Kidney glomerular epithelial cell (primary cell): ENCODE results near the gene NPHP4.

Experiments used
- DNase-seq: peaks from one replicate; lab custom pipeline; 2025; lab: John Stamatoyannopoulos, UW

NPHP4 gene

GRCh38 chr1:5970610-5971273 is 21.5 kb downstream of the NPHP4 start:
- DNase-seq, result no peak

DNA sequence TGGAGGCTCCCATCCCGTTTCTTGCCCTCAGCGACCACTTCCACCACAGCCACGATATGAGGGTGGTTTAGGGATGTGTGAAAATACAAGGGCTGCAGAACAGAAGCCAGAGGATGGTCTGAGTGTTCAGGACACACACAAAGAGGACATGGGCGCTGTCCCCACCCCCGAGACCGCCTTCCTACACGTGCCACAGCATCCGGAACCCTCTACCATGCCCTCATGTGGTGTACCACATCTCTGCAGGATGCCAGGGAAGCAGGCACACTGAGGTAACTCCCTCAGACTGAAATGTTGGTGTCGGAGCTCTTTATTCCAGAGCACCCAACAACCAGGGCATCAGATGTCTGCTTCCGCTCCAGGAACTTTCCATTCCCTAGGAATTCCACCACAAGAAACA is 23.1 kb downstream of the NPHP4 start:
- no peak for DNase-seq

DNA sequence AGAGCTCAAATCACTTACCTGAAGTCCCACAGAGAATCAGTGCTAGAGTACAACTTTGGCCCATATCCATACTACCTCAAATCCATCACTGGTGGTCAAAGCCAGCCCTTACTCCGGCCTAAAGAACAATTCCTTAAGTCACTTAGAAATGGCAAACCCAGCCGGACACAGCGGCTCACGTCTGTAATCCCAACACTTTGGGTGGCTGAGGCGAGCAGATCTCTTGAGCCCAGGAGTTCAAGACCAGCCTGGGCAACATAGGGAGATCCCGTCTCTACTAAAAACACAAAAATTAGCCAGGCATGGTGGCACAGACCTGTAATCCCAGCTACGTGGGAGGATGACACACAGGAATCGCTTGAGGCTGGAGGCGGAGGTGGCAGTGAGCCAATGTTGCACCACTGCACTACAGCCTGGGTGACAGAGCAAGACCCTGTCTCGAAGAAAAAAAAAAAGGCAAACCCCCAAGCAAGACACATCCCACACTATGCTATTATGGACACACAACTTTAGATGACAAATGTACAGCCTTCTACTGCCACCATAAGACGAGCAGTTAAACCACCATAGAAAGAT is 24.0 kb downstream of the NPHP4 start:
- DNase-seq, result no peak

DNA sequence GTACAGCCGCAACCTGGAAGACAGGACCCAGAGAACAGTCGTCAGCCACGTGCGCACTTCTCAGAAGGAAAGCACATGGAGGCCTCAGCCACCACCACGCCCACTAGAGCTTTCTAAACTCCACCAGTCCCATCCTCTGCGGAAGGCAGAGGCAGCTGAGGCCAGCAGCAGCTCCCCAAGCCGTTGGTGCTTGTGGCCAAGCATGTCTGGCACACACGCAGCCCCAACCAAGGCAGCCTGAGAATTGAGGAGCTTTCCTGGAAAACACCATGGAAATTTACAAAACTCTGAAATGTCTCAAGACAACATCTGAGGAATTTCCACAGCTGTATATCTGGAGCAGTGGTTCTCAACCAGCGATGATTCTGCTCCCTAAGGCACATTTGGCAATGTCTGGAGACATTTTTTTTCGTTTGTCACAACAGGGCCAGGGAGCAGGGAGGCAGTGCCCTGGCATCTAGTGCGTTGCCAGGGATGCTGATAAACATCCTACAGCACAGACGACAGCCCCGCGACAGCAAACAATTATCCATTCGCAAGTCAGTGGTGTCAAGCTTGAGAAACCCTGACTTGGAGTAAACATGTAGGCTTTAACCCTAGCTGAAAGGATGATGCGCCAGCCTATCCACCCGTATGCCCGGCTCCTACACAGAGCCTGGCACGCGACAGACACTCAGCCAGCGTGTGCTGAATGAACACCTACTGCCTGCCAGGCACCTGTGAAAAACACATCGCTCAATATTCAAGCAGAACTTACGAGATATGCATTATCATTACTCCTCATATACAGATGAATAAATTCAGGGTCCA is 24.7 kb downstream of the NPHP4 start:
- no peak for DNase-seq

DNA sequence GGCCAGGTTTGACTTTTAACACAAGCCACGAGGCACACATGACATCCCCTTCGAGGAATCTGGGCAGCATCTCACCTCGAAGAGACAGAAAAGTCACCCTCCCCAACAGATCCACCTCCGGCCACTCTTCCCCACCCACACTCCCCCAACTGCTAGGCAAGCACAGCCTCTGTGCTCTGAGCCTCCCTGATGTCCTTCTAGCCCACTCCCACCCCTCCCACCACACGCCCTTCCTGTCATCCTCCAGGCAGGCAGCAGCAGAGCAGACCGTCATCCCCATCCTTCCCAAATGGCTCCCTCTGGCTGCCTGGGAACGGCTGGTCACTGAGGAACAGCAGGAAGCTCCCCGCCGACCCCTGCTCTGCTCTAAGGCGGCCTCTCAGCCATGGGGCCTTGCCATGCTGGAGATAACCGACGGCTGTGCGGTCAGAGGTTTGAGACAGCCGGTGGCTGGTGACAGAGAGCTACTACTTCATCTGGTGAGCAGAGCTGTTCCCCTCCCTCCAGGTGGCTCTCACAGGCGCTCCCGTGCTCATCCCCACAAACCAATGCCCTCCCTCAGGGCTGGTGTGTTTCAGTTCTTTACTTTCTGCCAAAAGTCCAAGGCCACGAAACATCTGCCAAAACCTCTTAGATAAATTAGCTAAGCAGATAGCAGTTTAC is 25.6 kb downstream of the NPHP4 start:
- DNase-seq, result no peak

GRCh38 chr1:5965586-5966131 is 26.6 kb downstream of the NPHP4 start:
- DNase-seq, result no peak

GRCh38 chr1:5962265-5963105 is 29.7 kb downstream of the NPHP4 start:
- no peak for DNase-seq

- no peak for DNase-seq
These were observed 30.6 kb downstream of the NPHP4 start for GRCh38 chr1:5961601-5962000.

- no peak for DNase-seq
These were observed 31.9 kb downstream of the NPHP4 start for GRCh38 chr1:5960336-5960735.

- no peak for DNase-seq
These were observed 32.5 kb downstream of the NPHP4 start for GRCh38 chr1:5959667-5960230.

GRCh38 chr1:5959087-5959486 is 33.1 kb downstream of the NPHP4 start:
- no peak for DNase-seq

DNA sequence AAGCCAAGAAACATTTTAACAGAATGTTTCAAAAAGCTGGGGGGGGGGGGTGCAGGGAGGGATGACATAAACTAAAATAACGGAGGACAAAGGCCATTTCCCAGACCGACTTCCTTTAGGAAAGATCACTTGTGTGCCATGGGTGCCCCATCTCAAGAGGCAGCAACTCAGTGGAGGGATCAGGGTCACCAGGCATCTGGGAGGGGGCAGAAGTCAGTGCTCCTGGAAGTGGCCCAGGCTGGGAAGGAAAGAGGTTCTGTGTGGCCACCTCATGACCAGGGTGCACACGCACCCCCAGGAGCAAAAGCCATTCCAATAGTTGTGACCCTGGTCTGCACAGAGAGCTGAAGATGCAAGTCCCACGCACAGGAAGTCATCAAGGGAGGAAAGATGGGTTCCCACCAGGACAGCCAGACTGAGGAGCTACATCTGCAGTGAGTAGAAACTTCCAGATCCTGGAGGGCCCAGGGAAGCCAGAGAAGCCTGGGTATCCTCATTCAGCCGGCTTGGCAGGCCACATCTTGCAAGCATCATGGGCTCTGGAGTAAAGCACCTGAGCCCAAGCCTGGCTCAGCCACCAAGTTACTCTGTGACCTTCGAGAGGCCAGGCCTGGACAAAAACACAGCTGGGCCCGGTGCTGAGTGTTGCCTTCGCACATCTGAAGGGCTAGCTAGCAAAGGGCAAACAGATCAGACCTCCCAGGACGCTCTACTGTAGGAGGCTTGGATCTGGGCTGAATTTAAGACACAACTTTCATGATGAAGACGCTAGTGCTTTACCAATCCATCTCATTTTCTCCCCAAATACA is 36.0 kb downstream of the NPHP4 start:
- no peak for DNase-seq

DNA sequence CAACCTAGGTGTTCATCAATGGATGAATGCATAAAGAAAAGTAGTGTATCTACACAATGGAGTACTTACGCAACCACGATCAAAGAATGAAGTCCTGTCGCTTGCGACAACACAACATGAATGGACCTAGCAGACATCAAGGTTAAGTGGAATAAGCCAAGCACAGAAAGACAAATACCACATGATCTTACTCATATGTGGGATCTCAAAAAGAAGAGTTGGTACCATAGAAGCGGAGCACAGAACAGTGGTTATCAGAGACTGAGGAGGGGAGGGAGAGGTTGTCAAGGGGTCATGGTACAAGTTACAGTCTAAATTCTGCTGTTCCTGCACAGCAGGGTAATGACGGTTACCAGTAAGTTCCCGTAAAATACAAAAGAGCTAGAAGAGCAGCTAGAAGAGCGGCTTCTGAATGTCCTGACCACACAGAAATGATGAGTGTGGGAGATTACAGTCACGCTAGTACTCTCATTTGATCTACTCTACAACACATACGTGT is 36.7 kb downstream of the NPHP4 start:
- no peak for DNase-seq

GRCh38 chr1:5954964-5955363 is 37.3 kb downstream of the NPHP4 start:
- DNase-seq, result no peak

DNA sequence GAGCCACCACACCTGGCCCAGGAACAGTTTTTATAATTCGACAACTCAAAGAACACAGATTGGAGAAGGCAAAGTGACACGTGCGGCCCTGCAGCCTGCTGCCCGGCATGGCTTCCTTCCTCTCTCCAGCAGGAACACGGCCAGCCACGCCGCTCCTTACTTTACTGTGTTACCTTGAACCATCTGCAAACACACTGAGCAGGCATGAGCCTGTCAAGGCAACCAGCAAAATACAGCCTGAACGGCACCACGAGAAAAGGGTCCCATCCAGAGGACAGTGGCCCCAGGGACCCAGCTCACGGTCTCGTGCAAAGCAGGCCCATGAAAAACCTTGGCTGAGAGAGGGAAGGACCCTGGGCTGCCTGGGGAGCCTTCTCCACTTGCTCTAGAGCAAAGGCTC is 38.8 kb downstream of the NPHP4 start:
- DNase-seq, result no peak

GRCh38 chr1:5951846-5952410 is 40.3 kb downstream of the NPHP4 start:
- DNase-seq, result no peak

- no peak for DNase-seq
These were observed 41.0 kb downstream of the NPHP4 start for GRCh38 chr1:5950994-5951785.

GRCh38 chr1:5950201-5950895 is 41.9 kb downstream of the NPHP4 start:
- DNase-seq, result no peak
